HL-60 (cell line): ENCODE results near the gene EBF3.

Experiments
- POLR2AphosphoS5 ChIP-seq: IDR thresholded peaks from 2 replicates; pipeline ENCODE4 v1.6.1; 2012; ENCODE audit warnings: low read depth
- TF ChIP-seq, protein P1 (sequence below): IDR thresholded peaks from one replicate; pipeline ENCODE4 v1.5.1; 2011; ENCODE audit warnings: low read length, control low read depth, inconsistent platforms; ENCODE audit not compliant: insufficient read depth

DNA sequence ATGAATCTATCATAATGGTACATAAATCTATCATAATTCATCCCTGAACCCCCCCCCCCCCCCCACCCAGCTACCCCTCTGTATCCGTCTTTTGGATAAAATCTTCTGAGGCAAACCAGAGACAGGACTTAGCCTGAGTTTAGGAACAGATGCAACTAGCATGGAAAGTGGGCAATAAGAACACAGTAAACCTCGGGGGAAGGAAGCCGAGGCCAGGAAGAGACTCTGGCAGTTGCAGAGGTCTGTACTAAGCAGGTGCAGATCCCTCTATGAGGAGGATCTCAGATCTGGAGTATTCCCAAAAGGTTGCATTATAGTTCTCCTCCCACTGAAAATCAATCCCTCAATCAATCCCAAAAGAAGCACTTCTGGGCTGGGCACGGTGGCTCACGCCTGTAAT, 87.2 kb downstream of the EBF3 start:
- TF ChIP-seq, protein P1, sequence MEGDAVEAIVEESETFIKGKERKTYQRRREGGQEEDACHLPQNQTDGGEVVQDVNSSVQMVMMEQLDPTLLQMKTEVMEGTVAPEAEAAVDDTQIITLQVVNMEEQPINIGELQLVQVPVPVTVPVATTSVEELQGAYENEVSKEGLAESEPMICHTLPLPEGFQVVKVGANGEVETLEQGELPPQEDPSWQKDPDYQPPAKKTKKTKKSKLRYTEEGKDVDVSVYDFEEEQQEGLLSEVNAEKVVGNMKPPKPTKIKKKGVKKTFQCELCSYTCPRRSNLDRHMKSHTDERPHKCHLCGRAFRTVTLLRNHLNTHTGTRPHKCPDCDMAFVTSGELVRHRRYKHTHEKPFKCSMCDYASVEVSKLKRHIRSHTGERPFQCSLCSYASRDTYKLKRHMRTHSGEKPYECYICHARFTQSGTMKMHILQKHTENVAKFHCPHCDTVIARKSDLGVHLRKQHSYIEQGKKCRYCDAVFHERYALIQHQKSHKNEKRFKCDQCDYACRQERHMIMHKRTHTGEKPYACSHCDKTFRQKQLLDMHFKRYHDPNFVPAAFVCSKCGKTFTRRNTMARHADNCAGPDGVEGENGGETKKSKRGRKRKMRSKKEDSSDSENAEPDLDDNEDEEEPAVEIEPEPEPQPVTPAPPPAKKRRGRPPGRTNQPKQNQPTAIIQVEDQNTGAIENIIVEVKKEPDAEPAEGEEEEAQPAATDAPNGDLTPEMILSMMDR: no peak
- TF ChIP-seq POLR2AphosphoS5: no peak
